Measurements from ENCODE around the gene S100A3.

S100A3 gene

DNA sequence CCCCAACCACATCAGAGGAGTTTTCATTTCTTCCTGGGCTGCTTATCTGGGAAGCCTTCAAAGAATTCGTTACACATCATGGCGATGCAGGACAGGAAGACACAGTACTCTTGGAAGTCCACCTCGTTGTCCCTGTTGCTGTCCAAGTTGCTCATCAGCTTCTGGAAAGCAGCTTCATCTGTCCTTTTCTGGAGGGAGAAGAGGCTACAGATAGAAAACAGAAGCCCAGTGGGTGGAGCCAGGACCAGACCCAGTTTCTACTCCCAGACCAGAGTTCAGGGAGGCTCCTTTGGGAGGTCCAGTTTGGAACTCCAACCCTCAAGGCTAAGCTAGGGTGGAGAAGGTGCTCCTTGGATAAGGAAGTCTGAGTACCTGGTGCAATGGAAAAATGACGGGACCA lies 5.3 kb downstream of the S100A3 start:
- ATAC-seq (ENCODE audit: insufficient read depth, low read depth) (no peak), DNase-seq (no peak)
- H3K4me3 ChIP-seq (ENCODE audit: low read depth in 1 of 2, low read length in 2 of 2): no peak overlapping the region
- H3K79me2 ChIP-seq (ENCODE audit: insufficient read depth, low read length): no peaks in the 10 kb centered on the region
- peaks cover 73% of the 10 kb centered on the region for H3K4me1 ChIP-seq (ENCODE audit: insufficient read depth, low read length)
- 0 out of 2 replicates have a peak overlapping the region, but pooled peaks have one; percentile 18 for H3K27ac ChIP-seq (ENCODE audit: low read length)
- H3K4me2 ChIP-seq (ENCODE audit: insufficient read depth, low read length): no peak overlapping the region
- no peaks in the 10 kb centered on the region for H3K36me3 ChIP-seq (ENCODE audit: insufficient read depth, low read length)
- no peaks in the 10 kb centered on the region for H3K9me3 ChIP-seq (ENCODE audit: insufficient read depth, low read length, severe bottlenecking)
- H2AFZ ChIP-seq (ENCODE audit: low read depth, low read length): no peak overlapping the region
- TF ChIP-seq EZH2 (IDR thresholded peaks at IDR 0.05; ENCODE audit: borderline replicate concordance, low read depth, low read length, severe bottlenecking): no peak
- TF ChIP-seq, protein P1, sequence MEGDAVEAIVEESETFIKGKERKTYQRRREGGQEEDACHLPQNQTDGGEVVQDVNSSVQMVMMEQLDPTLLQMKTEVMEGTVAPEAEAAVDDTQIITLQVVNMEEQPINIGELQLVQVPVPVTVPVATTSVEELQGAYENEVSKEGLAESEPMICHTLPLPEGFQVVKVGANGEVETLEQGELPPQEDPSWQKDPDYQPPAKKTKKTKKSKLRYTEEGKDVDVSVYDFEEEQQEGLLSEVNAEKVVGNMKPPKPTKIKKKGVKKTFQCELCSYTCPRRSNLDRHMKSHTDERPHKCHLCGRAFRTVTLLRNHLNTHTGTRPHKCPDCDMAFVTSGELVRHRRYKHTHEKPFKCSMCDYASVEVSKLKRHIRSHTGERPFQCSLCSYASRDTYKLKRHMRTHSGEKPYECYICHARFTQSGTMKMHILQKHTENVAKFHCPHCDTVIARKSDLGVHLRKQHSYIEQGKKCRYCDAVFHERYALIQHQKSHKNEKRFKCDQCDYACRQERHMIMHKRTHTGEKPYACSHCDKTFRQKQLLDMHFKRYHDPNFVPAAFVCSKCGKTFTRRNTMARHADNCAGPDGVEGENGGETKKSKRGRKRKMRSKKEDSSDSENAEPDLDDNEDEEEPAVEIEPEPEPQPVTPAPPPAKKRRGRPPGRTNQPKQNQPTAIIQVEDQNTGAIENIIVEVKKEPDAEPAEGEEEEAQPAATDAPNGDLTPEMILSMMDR (IDR thresholded peaks at IDR 0.05; ENCODE audit: borderline replicate concordance, extremely low read depth, low read length, poor library complexity, severe bottlenecking): no peak
- no peaks in the 10 kb centered on the region for H3K27me3 ChIP-seq (ENCODE audit: insufficient read depth, low read length, poor library complexity)
- no peaks in the 10 kb centered on the region for H4K20me1 ChIP-seq (ENCODE audit: insufficient read depth, low read length)
- H3K9ac ChIP-seq (ENCODE audit: low read depth, low read length): no peak overlapping the region

DNA sequence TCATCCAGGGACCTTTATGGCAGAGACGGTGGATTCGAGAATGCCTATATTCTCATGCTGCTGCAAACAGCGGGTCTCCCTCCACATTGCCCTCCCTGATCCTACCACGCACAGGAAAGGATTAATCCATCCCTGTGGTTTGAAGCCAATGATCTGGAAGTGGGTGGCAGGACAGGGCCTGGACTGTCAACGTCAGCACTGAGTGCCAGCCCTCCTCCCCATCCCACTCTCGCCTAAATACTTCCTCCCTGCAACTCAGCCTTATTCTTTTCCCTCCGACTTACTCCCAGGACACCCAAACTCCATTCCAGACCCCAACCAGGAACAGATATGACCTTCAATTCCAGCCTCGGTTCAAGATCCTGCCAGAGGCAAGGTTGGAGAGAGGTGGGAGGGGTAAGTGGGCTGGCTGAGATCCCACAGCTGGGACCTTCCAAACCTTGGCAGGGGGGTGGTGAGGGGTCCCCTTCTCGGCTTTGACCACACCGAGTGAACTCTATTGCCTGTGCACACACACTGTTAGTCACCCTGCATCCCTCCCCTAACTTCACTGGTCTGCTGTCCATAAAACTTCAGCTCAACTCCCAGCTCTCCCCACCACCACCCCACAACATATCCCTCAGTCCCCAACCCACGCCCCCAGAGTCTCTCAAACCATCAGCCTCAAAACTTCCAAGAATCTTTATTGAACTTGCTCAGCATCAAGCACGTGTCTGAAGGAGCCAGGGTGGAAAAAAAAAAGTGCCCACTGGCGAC lies 5.9 kb downstream of the S100A3 start:
- Histone ChIP-seq H3K27me3 (ENCODE audit: insufficient read depth, low read length, poor library complexity) (no peaks in the 10 kb centered on the region), H3K36me3 (ENCODE audit: insufficient read depth, low read length) (no peaks in the 10 kb centered on the region), H3K27ac (ENCODE audit: low read length) (0 out of 2 replicates have a peak overlapping the region, but pooled peaks have one; percentile 13), H4K20me1 (ENCODE audit: insufficient read depth, low read length) (no peaks in the 10 kb centered on the region), H3K79me2 (ENCODE audit: insufficient read depth, low read length) (no peaks in the 10 kb centered on the region), H3K4me1 (ENCODE audit: insufficient read depth, low read length) (peaks cover 73% of the 10 kb centered on the region), H3K9me3 (ENCODE audit: insufficient read depth, low read length, severe bottlenecking) (no peaks in the 10 kb centered on the region), H3K4me2 (ENCODE audit: insufficient read depth, low read length) (no peak overlapping the region), H3K9ac (ENCODE audit: low read depth, low read length) (no peak overlapping the region), H3K4me3 (ENCODE audit: low read depth in 1 of 2, low read length in 2 of 2) (no peak overlapping the region), H2AFZ (ENCODE audit: low read depth, low read length) (no peak overlapping the region)
- DNase-seq: no peak
- no peak for ATAC-seq (ENCODE audit: insufficient read depth, low read depth)
- TF ChIP-seq, protein P1 (IDR thresholded peaks at IDR 0.05; ENCODE audit: borderline replicate concordance, extremely low read depth, low read length, poor library complexity, severe bottlenecking): no peak
- no peak for TF ChIP-seq EZH2 (IDR thresholded peaks at IDR 0.05; ENCODE audit: borderline replicate concordance, low read depth, low read length, severe bottlenecking)

DNA sequence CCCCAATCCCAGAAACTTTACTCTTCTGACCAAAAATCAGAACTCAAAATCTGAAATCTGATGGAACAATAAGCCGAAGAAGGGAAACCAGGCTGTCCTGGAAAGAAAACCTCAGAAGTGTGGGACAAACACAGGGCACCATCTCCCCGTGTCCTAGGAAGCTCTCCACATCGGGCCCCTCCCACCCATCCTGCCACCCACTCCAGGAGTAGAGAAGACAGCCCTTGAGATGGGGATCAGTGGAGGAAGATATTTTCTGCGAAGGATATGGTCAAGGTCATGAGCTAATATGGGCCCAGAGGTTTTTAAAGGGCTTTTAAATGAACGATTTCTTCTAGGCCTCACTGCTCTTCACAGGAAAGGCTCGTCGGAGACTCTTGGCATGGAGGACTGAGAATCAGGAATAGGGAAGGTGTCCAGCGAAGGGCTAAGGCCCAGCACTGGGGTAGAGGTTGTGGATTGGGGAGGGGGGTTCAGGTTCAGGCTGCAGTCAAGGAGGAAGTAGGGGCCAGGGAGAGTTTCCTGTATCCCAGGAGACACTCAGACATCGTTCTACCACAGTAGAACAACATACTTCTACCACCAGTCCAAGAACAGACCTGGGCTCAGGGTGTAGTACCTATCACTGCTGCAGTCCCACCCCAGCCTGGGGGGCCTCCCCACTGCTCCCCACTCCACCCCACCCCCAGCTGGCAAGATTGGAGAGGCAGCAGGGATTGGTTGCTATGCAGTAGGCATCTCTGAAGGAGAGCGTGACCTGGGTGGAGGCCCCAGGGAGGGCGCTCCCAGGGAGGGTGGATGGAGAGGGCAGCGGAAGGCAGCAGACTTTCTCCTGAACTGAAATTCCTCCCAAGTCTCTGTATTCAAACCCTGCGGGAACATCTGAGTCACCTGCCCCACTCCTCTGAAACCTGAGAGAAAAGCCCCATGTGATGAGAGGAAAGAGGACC lies 7.1 kb downstream of the S100A3 start:
- H3K27ac ChIP-seq (ENCODE audit: low read length): peak overlapping the region; percentile 78
- H3K9me3 ChIP-seq (ENCODE audit: insufficient read depth, low read length, severe bottlenecking): no peaks in the 10 kb centered on the region

More for the DNA sequence above, 7.1 kb downstream of the S100A3 start:
- Histone ChIP-seq H3K36me3 (ENCODE audit: insufficient read depth, low read length) (no peaks in the 10 kb centered on the region), H3K4me1 (ENCODE audit: insufficient read depth, low read length) (peaks cover 73% of the 10 kb centered on the region), H3K79me2 (ENCODE audit: insufficient read depth, low read length) (no peaks in the 10 kb centered on the region), H2AFZ (ENCODE audit: low read depth, low read length) (no peak overlapping the region), H4K20me1 (ENCODE audit: insufficient read depth, low read length) (no peaks in the 10 kb centered on the region), H3K4me2 (ENCODE audit: insufficient read depth, low read length) (no peak overlapping the region), H3K27me3 (ENCODE audit: insufficient read depth, low read length, poor library complexity) (no peaks in the 10 kb centered on the region), H3K9ac (ENCODE audit: low read depth, low read length) (no peak overlapping the region), H3K4me3 (ENCODE audit: low read depth in 1 of 2, low read length in 2 of 2) (no peak overlapping the region)
- ATAC-seq (ENCODE audit: insufficient read depth, low read depth): no peak
- no peak for DNase-seq
- TF ChIP-seq, protein P1 (IDR thresholded peaks at IDR 0.05; ENCODE audit: borderline replicate concordance, extremely low read depth, low read length, poor library complexity, severe bottlenecking): no peak
- TF ChIP-seq EZH2 (IDR thresholded peaks at IDR 0.05; ENCODE audit: borderline replicate concordance, low read depth, low read length, severe bottlenecking): no peak

Measured in DND-41 (cell line).